Bronchus fibroblast of lung (primary cell): ENCODE measurements around the gene MAST4. TPM values are rescaled to one million over a fixed set of nuclear protein-coding genes. Genes with fewer than 3 reads are reported as not detected.

Source experiments
- total RNA-seq: library from RNA; depleted of rRNA; stranded (reverse); fragments of >200 nt; gene quantifications from 2 replicates; pipeline ENCODE4 v1.2.3, GENCODE V29; 2015

Gene MAST4
- 4.7 and 7.4 TPM in 2 replicates for total RNA-seq

DNA sequence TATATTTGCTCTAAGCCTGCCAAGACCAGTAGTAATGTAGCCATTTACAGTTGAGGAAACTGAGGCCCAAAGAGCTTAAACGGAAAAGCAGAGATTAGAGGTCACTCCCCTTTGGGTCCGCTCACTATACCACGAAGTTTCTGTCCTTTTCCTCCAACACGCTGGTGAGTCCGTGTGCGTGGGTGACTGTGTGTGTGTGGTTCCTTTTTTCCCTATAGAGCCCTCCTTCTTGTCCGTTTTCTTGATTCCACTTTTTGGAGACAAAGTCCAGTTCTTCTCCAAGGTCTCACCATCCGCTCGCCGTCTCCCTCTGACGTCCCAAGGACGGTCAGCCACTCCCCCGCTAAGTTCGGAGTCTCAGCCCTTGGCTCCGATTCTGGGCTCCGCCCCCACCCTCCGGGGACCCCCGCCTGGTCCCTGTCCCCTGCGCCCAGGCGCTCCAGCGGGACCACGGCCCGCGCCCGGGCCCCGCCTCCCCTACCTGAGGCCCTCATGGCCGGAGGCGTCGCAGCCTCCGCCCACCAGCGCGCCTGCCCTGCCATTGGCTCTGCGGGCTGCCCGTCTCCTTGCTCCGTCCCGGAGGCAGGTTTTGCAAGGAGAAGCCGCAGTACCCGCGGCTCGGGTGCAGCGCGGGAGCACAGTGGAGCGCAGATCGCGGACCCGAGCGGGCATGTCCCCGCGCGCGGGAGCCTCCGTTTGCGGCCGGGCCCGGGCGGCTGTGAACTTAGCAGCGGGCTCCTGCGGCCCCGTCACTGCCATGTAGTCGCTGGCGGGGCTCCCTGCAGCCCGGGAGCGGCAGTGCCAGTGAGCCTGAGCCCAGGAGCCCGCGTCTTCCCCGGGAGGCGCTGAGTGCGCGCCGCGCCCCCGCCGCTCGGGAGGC lies at the start of gene MAST4:
TSS of gene MAST4 (plus strand) at position 638 of the 880 bp plus-strand sequence. CDS start 263 bp downstream, outside the sequence.

DNA sequence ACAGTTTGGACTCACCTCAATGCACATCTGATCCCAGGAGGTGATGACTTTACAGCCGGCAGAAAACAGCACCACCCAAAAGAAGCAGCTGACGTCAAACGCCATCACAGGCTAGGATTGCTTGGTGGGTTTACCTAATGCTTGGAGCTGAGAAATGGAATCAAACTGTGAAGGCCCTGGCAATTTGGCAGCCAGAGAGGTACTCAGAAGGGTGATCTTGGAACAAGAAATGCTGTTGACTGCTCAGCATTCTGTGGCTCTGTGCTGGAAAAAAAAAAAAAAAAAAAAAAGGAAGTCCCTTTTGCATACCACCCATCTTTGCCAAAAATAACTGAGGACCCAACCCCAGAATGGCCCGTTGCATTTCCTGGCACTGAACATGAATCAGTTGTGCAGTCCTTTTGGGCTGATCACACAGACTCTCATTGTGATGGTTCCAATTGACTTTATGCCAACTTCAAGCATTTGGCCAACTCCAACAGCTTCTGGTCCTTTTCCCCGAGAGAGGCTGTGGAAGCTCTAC lies 600.4 kb downstream of the MAST4 start, which contains the start of gene CD180:
TSS of gene CD180 (minus strand) at position 263 of the 523 bp plus-strand sequence. CDS start at position 105, 158 bp downstream.

